ENCODE results near the gene FZD4. TPM values are rescaled to one million over a fixed set of nuclear protein-coding genes. Genes with fewer than 3 reads are reported as not detected.
A peak's percentile ranks its signal among the peaks of the same experiment; 100 is the strongest.

Gene FZD4
- total and polyA plus RNA-seq, 3 donors from 2014 or later = 14.8 to 31.9 (median 31.2) TPM

DNA sequence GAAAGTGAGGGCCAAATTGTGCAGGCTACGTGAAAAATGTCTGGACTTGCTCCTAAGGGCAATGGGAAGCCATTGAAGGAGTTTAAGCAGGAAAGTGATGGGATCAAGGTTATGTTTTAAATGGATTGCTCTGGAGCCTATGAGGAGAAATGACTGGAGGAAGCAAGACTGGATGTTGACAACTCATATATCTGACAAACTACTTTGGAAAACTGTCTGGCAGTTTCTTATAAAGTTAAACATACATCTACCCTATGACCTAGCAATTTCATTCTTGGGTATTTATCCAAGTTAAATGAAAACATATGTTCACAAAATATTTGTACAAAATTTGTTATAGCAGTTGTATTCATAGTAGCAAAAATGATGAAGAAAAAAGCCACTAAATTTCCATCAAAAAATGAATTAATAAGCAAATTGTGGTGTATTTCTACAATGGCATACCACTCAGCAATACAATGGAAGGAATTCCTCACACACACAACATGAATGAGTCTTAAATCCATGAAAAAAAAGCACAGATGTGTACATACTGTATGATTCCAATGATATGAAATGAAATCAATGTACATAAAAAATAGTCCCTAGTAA, 24.1 kb downstream of the FZD4 start:
- intact Hi-C loops (cut with DNase I; ENCODE audit: low total_unique reads) = loop anchor here (10.0 kb wide), 1 partner anchor 364 kb away; no protein-coding TSS in a partner anchor
- 35 to 55% methylated on average over 1 of the region's 1 CpG for WGBS, 2 donors
- Histone ChIP-seq H3K27me3 (no peaks in the 10 kb centered on the region), H3K4me1 (peaks cover 16% of the 10 kb centered on the region), H3K4me3 (no peak overlapping the region), H3K9me3 (no peaks in the 10 kb centered on the region), H3K27ac (peak overlapping the region in 1 of 2 donors; percentile 7), H3K36me3 (ENCODE audit: low read depth, missing control alignments) (no peaks in the 10 kb centered on the region)
- DNase-seq = no peak
- TF ChIP-seq, protein P1, sequence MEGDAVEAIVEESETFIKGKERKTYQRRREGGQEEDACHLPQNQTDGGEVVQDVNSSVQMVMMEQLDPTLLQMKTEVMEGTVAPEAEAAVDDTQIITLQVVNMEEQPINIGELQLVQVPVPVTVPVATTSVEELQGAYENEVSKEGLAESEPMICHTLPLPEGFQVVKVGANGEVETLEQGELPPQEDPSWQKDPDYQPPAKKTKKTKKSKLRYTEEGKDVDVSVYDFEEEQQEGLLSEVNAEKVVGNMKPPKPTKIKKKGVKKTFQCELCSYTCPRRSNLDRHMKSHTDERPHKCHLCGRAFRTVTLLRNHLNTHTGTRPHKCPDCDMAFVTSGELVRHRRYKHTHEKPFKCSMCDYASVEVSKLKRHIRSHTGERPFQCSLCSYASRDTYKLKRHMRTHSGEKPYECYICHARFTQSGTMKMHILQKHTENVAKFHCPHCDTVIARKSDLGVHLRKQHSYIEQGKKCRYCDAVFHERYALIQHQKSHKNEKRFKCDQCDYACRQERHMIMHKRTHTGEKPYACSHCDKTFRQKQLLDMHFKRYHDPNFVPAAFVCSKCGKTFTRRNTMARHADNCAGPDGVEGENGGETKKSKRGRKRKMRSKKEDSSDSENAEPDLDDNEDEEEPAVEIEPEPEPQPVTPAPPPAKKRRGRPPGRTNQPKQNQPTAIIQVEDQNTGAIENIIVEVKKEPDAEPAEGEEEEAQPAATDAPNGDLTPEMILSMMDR (IDR thresholded peaks at IDR 0.05) = no peak
- no peak for TF ChIP-seq POLR2A (IDR thresholded peaks at IDR 0.05)

DNA sequence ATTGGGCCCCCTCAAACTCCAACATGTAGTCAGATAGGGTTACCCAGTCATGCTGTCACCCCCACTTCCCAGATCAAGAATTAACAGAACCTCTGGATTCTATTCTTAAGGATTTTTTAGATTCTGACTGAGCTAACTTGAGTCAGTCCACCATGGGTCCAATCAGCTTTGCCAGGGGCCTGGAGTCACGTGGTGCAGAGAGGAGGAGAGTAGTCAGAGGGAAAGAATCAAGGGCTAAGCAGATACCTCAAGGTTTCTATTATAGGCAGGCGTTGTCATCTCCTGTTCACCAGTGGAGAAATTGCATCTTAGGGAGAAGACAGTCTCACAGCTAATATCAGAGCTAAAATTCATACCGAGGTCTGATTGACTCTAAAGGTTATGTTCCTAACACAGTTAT, 28.2 kb downstream of the FZD4 start:
- Histone ChIP-seq H3K27ac (no peak overlapping the region), H3K27me3 (no peaks in the 10 kb centered on the region), H3K4me3 (no peak overlapping the region), H3K36me3 (ENCODE audit: low read depth, missing control alignments) (no peaks in the 10 kb centered on the region), H3K9me3 (no peaks in the 10 kb centered on the region), H3K4me1 (peaks cover 10% of the 10 kb centered on the region)
- no peak for DNase-seq
- intact Hi-C loops (cut with DNase I; ENCODE audit: low total_unique reads) = no loop called here
- 80 to 92% methylated on average over 3 of the region's 3 CpGs for WGBS, 2 donors
- TF ChIP-seq, protein P1 (IDR thresholded peaks at IDR 0.05) = no peak
- no peak for TF ChIP-seq POLR2A (IDR thresholded peaks at IDR 0.05)

GRCh38 chr11:86923999-86924766, 31.0 kb downstream of the FZD4 start:
- DNase-seq = no peak
- H3K4me1 ChIP-seq = no peaks in the 10 kb centered on the region
- intact Hi-C loops (cut with DNase I; ENCODE audit: low total_unique reads) = no loop called here
- H3K36me3 ChIP-seq (ENCODE audit: low read depth, missing control alignments) = no peaks in the 10 kb centered on the region
- WGBS, 2 donors = 77 to 78% methylated on average over 6 of the region's 6 CpGs
- no peaks in the 10 kb centered on the region for H3K9me3 ChIP-seq
- no peak overlapping the region for H3K27ac ChIP-seq
- H3K4me3 ChIP-seq = no peak overlapping the region
- no peaks in the 10 kb centered on the region for H3K27me3 ChIP-seq
- no peak for TF ChIP-seq POLR2A (IDR thresholded peaks at IDR 0.05)
- TF ChIP-seq, protein P1 (IDR thresholded peaks at IDR 0.05) = no peak

- no peak overlapping the region for H3K27ac ChIP-seq
- H3K9me3 ChIP-seq = no peaks in the 10 kb centered on the region
- intact Hi-C loops (cut with DNase I; ENCODE audit: low total_unique reads) = no loop called here
Measured at GRCh38 chr11:86922225-86922624, 33.0 kb downstream of the FZD4 start.

More at GRCh38 chr11:86922225-86922624, 33.0 kb downstream of the FZD4 start:
- TF ChIP-seq, protein P1 (IDR thresholded peaks at IDR 0.05) = no peak
- TF ChIP-seq POLR2A (IDR thresholded peaks at IDR 0.05) = no peak
- WGBS, 2 donors = 89 to 98% methylated on average over 1 of the region's 1 CpG
- H3K4me3 ChIP-seq = no peak overlapping the region
- H3K27me3 ChIP-seq = no peaks in the 10 kb centered on the region
- no peaks in the 10 kb centered on the region for H3K4me1 ChIP-seq
- DNase-seq = no peak
- H3K36me3 ChIP-seq (ENCODE audit: low read depth, missing control alignments) = no peaks in the 10 kb centered on the region

Measured in testis (tissue), 3 donors.